Loucy (cell line): ENCODE data around the gene SCMH1.
"Not testable (repeated sequence)": the region's sequence is repeated elsewhere in the genome, so short reads cannot be mapped to it uniquely, and the experiment has no call there.

Experiments used
- H2AFZ ChIP-seq: fragments of 200-600 bp; sonication (generic); 2 replicates; pipeline ENCODE4 v1.6.0; 2016; ENCODE audit warnings: antibody characterized with exemption, mild to moderate bottlenecking, low read length, moderate library complexity
- H3F3A ChIP-seq: fragments of 200-600 bp; 2 replicates; pipeline ENCODE4 v1.6.0; 2016; ENCODE audit warnings: antibody characterized with exemption, low read depth, mild to moderate bottlenecking
- H3K27me3 ChIP-seq: fragments of 200-600 bp; sonication (generic); 2 replicates; pipeline ENCODE4 v1.6.1; 2014; ENCODE audit warnings: low read length, mild to moderate bottlenecking; ENCODE audit not compliant: insufficient read depth, poor library complexity, severe bottlenecking
- H3K36me3 ChIP-seq: fragments of 200-600 bp; sonication (generic); 2 replicates; pipeline ENCODE4 v1.6.1; 2016; ENCODE audit warnings: low read length; ENCODE audit not compliant: insufficient read depth
- H3K4me1 ChIP-seq: fragments of 200-600 bp; sonication (generic); 2 replicates; pipeline ENCODE4 v1.5.1; 2014; ENCODE audit warnings: low read length, mild to moderate bottlenecking; ENCODE audit not compliant: insufficient read depth, poor library complexity, severe bottlenecking
- H3K4me2 ChIP-seq: fragments of 200-600 bp; sonication (generic); 2 replicates; pipeline ENCODE4 v1.6.0; 2014; ENCODE audit warnings: antibody characterized with exemption, low read length, low read depth, mild to moderate bottlenecking; ENCODE audit not compliant: poor library complexity, severe bottlenecking
- H3K4me3 ChIP-seq: fragments of 200-600 bp; sonication (generic); 2 replicates; pipeline ENCODE4 v1.5.1; 2014; ENCODE audit warnings: low read length, mild to moderate bottlenecking, mixed read lengths; ENCODE audit not compliant: poor library complexity, severe bottlenecking
- H3K79me2 ChIP-seq: fragments of 200-600 bp; sonication (generic); 2 replicates; pipeline ENCODE4 v1.6.1; 2014; ENCODE audit warnings: low read length; ENCODE audit not compliant: insufficient read depth
- H3K9ac ChIP-seq: fragments of 200-600 bp; sonication (generic); 2 replicates; pipeline ENCODE4 v1.6.0; 2014; ENCODE audit warnings: mild to moderate bottlenecking, low read depth, low read length, moderate library complexity; ENCODE audit not compliant: poor library complexity, severe bottlenecking
- H3K9me2 ChIP-seq: fragments of 200-600 bp; sonication (generic); replicated peaks from 2 replicates; pipeline ENCODE4 v1.6.1; 2016; ENCODE audit warnings: low read depth, low read length, mixed read lengths
- H3K9me3 ChIP-seq: fragments of 200-600 bp; sonication (generic); 2 replicates; pipeline ENCODE4 v1.6.1; 2014; ENCODE audit warnings: mild to moderate bottlenecking, antibody characterized with exemption, low read length, low read depth; ENCODE audit not compliant: insufficient read depth
- H4K20me1 ChIP-seq: fragments of 200-600 bp; sonication (generic); 2 replicates; pipeline ENCODE4 v1.6.0; 2014; ENCODE audit warnings: antibody characterized with exemption, low read length, mild to moderate bottlenecking; ENCODE audit not compliant: insufficient read depth, poor library complexity, severe bottlenecking
- CTCF ChIP-seq: fragments of 200-600 bp; sonication (generic); conservative IDR thresholded peaks from 2 replicates; pipeline ENCODE4 v1.5.1; 2014; ENCODE audit warnings: mild to moderate bottlenecking, antibody characterized with exemption, low read length
- EZH2phosphoT487 ChIP-seq: fragments of 200-600 bp; IDR thresholded peaks from 2 replicates; pipeline ENCODE4 v1.6.1; 2018; ENCODE audit warnings: antibody characterized with exemption, mild to moderate bottlenecking, moderate library complexity, borderline replicate concordance

The SCMH1 gene

DNA sequence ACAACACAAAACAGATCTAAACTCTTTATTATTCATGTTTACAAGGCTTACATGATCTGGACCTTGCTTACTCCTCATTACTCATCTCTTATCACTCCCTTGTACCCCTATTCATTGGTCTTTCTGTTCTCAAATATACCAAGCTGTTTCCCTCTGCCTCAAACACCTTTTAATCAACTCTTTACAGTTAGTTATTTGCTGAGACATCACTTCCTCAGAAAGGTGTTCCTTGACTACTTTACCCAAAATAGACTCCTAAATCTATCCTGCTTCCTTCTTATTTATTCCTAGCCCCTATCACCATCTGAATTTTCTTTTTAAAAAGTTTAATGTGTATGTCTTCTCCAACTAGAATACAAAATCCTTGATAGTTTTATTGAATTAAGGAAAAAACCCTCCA lies 120.0 kb downstream of the SCMH1 start:
- Histone ChIP-seq H3K4me3 (no peak overlapping the region), H3K9ac (no peak overlapping the region), H3K9me3 (no peaks in the 10 kb centered on the region), H2AFZ (no peak overlapping the region), H4K20me1 (no peaks in the 10 kb centered on the region), H3K4me1 (no peaks in the 10 kb centered on the region), H3K9me2 (no peaks in the 10 kb centered on the region), H3K27me3 (no peaks in the 10 kb centered on the region), H3K4me2 (no peak overlapping the region), H3F3A (no peaks in the 10 kb centered on the region), H3K36me3 (peaks cover 28% of the 10 kb centered on the region; the same call in 1 of the 2 replicates), H3K79me2 (no peaks in the 10 kb centered on the region)
- TF ChIP-seq EZH2phosphoT487 (no peak), CTCF (no peak)

DNA sequence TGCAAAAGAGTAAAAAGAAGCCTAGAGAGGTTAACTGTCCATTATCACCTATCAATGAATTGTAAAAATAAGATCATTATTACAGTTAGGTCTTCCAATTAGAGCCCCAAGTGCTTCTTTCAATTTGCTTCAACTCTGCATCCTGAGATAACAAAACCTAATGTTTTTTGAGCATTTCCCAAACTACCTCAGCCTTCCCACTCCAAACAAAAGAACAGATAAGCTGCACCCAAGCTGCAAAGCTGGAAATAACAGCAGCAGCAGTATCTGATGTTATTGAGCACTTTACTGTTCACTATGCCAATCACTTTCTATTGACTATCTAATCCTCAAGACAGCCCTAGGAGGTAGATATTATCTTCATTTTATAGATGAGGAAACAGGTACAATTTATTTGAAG lies 123.5 kb downstream of the SCMH1 start:
- no peaks in the 10 kb centered on the region for H3K79me2 ChIP-seq
- TF ChIP-seq EZH2phosphoT487, result no peak
- peaks cover 53% of the 10 kb centered on the region; the same call in 1 of the 2 replicates for H3K36me3 ChIP-seq
- H3K9ac ChIP-seq, result no peak overlapping the region
- H3F3A ChIP-seq, result no peaks in the 10 kb centered on the region
- H3K4me1 ChIP-seq, result no peaks in the 10 kb centered on the region
- H3K27me3 ChIP-seq, result no peaks in the 10 kb centered on the region
- no peak overlapping the region for H3K4me2 ChIP-seq
- no peaks in the 10 kb centered on the region for H4K20me1 ChIP-seq
- no peaks in the 10 kb centered on the region for H3K9me3 ChIP-seq
- no peaks in the 10 kb centered on the region for H3K9me2 ChIP-seq
- no peak overlapping the region for H3K4me3 ChIP-seq
- no peak overlapping the region for H2AFZ ChIP-seq

DNA sequence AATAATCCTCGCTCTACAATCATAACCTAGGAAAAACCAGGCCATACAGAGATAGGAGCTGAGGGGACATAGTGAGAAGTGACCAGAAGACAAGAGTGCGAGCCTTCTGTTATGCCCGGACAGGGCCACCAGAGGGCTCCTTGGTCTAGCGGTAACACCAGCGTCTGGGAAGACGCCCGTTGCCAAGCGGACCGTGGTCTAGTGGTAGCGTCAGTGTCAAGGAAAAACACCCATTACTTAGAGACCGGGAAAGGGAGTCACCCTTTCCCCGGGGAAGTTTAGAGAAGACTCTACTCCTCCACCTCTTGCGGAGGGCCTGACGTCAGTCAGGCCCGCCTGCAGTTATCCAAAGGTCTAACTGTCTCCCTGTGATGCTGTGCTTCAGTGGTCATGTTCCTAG lies 124.9 kb downstream of the SCMH1 start:
- not testable (repeated sequence) for H3K4me3 ChIP-seq, H3K79me2 ChIP-seq

DNA sequence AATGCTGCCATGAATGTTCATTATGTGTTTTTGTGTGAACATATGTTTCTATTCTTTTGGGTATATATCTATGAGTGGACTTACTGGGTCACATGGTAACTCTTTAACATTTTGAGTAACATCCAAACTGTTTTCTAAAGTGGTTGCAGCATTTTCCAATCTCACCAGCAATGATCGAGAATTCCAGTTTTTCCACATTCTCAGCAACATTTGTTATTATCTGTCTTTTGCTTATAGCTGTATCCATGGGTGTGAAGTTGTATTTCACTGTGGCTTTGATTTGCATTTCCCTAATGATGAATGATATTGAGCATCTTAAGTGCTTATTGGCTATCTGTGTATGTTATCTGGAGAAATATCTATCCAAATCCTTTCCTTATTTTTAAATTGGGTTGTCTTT lies 131.4 kb downstream of the SCMH1 start:
- H3K4me3 ChIP-seq, result no peak overlapping the region
- H3K4me1 ChIP-seq, result no peaks in the 10 kb centered on the region
- H3K79me2 ChIP-seq, result no peaks in the 10 kb centered on the region
- H3K9me2 ChIP-seq, result no peaks in the 10 kb centered on the region
- no peaks in the 10 kb centered on the region for H3K9me3 ChIP-seq
- no peak for TF ChIP-seq CTCF
- TF ChIP-seq EZH2phosphoT487, result no peak
- H3F3A ChIP-seq, result no peaks in the 10 kb centered on the region
- H3K36me3 ChIP-seq, result peaks cover 75% of the 10 kb centered on the region; the same call in 1 of the 2 replicates
- no peak overlapping the region for H3K4me2 ChIP-seq
- H3K27me3 ChIP-seq, result no peaks in the 10 kb centered on the region
- no peak overlapping the region for H3K9ac ChIP-seq
- H4K20me1 ChIP-seq, result no peaks in the 10 kb centered on the region
- H2AFZ ChIP-seq, result no peak overlapping the region

More for the DNA sequence above, 124.9 kb downstream of the SCMH1 start:
- H3K9me2 ChIP-seq, H3K9me3 ChIP-seq, H3K9ac ChIP-seq, H3K4me2 ChIP-seq, H3K4me1 ChIP-seq, H4K20me1 ChIP-seq, H3F3A ChIP-seq, H3K27me3 ChIP-seq, H2AFZ ChIP-seq: not testable (repeated sequence)
- peaks cover 52% of the 10 kb centered on the region; the same call in 1 of the 2 replicates for H3K36me3 ChIP-seq
